Spleen (tissue), 7 donors: Measurements from ENCODE around the gene GALNT18.

Experiments
- POLR2A ChIP-seq, 3 donors: fragments of 450-650 bp; IDR thresholded peaks; one replicate each; pipeline ENCODE4 v1.5.1; 2017; ENCODE audit warnings: antibody characterized with exemption in 3 of 3, mild to moderate bottlenecking in 1 of 3
- TF ChIP-seq, protein P1 (sequence below), 11 experiments: fragments of 200-600 bp in 7 of 11; fragments of 450-650 bp in 4 of 11; sonication (generic) in 4 of 11; IDR thresholded peaks in 8 of 11; conservative IDR thresholded peaks in 3 of 11; 1 replicate in 7 of 11; 2 replicates in 4 of 11; pipeline versions ENCODE4 v1.4.0 to v1.8.0; 2016 to 2021; ENCODE audit warnings: antibody characterized with exemption in 11 of 11, inconsistent platforms in 4 of 11, mild to moderate bottlenecking in 1 of 11
- donor health status: DM: no; HTN: no; CAD: no; lungs with moderate emphysema.
- donor health status: DM: no; HTN: no; CAD: no.
- donor health status: DM: no; HTN: no; CAD: no.

GRCh38 chr11:11458485-11458884 is 163.3 kb downstream of the GALNT18 start:
- TF ChIP-seq, protein P1, sequence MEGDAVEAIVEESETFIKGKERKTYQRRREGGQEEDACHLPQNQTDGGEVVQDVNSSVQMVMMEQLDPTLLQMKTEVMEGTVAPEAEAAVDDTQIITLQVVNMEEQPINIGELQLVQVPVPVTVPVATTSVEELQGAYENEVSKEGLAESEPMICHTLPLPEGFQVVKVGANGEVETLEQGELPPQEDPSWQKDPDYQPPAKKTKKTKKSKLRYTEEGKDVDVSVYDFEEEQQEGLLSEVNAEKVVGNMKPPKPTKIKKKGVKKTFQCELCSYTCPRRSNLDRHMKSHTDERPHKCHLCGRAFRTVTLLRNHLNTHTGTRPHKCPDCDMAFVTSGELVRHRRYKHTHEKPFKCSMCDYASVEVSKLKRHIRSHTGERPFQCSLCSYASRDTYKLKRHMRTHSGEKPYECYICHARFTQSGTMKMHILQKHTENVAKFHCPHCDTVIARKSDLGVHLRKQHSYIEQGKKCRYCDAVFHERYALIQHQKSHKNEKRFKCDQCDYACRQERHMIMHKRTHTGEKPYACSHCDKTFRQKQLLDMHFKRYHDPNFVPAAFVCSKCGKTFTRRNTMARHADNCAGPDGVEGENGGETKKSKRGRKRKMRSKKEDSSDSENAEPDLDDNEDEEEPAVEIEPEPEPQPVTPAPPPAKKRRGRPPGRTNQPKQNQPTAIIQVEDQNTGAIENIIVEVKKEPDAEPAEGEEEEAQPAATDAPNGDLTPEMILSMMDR (IDR thresholded peaks at IDR 0.05 in 8 of 11, conservative IDR thresholded peaks at IDR 0.05 in 3 of 11) = no peak
- TF ChIP-seq POLR2A (IDR thresholded peaks at IDR 0.05) = no peak
